ENCODE data around the gene NECAB2. TPM values are rescaled to one million over a fixed set of nuclear protein-coding genes. Genes with fewer than 3 reads are reported as not detected.
A peak's percentile ranks its signal among the peaks of the same experiment; 100 is the strongest.

Gene NECAB2
- total RNA-seq, 2 experiments from 2014 or later: not detected

- Mint-ChIP-seq H3K4me3 (no peak overlapping the region), H3K27ac (no peak overlapping the region), H3K27me3 (peaks cover 57% of the 10 kb centered on the region), H3K9me3 (no peaks in the 10 kb centered on the region), H3K4me1 (ENCODE audit: low read depth) (no peaks in the 10 kb centered on the region), H3K36me3 (ENCODE audit: low read depth) (no peaks in the 10 kb centered on the region)
- H3K27ac ChIP-seq (ENCODE audit: low read depth in 1 of 2, low read length in 2 of 2): no peak overlapping the region
- no peak overlapping the region for H3K4me3 ChIP-seq (ENCODE audit: low read length)
- DNase-seq: no peak
- no peak for TF ChIP-seq CTCF (IDR thresholded peaks at IDR 0.05)
- no peak for ATAC-seq (ENCODE audit: poor library complexity)
- intact Hi-C loops (cut with DNase I, micrococcal nuclease): no loop called here
- H3K9me3 ChIP-seq (ENCODE audit: control insufficient read depth in 1 of 2, insufficient read depth in 1 of 2, low read length in 2 of 2): peaks cover 0 to 15% of the 10 kb centered on the region in 2 experiments
- CTCF ChIA-PET: no interaction called here
- H3K4me1 ChIP-seq (ENCODE audit: insufficient read depth, low read length): no peaks in the 10 kb centered on the region
- POLR2A ChIA-PET: no interaction called here
- no peaks in the 10 kb centered on the region for H3K36me3 ChIP-seq (ENCODE audit: insufficient read depth, low read length)
- H3K27me3 ChIP-seq (ENCODE audit: control insufficient read depth in 1 of 2, insufficient read depth in 2 of 2, low read length in 2 of 2): peaks cover 7 to 32% of the 10 kb centered on the region in 2 experiments
Observed at GRCh38 chr16:83992624-83993023, 24.6 kb downstream of the NECAB2 start.

DNA sequence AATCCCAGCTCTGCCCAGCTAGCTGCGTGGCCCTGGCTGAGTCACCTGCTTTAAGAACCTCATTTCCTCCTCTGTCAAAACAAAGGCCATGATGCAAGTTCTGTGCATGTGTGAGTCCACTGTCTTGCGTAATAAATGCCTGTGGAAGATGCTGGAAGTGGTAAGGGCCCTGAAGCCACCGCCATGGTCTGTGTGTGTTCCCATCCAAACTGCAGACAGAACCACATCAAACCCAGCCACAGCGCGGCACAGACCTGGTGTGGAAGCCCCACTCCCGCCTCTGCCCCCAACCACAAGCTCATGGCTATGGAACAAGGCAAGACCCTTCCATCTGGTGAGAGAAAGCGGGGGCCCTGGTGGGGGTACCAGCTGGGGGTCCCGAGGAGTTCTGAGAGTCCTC is 26.0 kb downstream of the NECAB2 start:
- H3K4me1 Mint-ChIP-seq (ENCODE audit: low read depth): no peaks in the 10 kb centered on the region
- POLR2A ChIA-PET: no interaction called here
- Histone ChIP-seq H3K9me3 (ENCODE audit: control insufficient read depth in 1 of 2, insufficient read depth in 1 of 2, low read length in 2 of 2) (peaks cover 0 to 19% of the 10 kb centered on the region in 2 experiments), H3K36me3 (ENCODE audit: insufficient read depth, low read length) (no peaks in the 10 kb centered on the region), H3K27me3 (ENCODE audit: control insufficient read depth in 1 of 2, insufficient read depth in 2 of 2, low read length in 2 of 2) (peaks cover 6 to 32% of the 10 kb centered on the region in 2 experiments), H3K4me1 (ENCODE audit: insufficient read depth, low read length) (no peaks in the 10 kb centered on the region), H3K27ac (ENCODE audit: low read depth in 1 of 2, low read length in 2 of 2) (no peak overlapping the region), H3K4me3 (ENCODE audit: low read length) (no peak overlapping the region)
- H3K36me3 Mint-ChIP-seq (ENCODE audit: low read depth): no peaks in the 10 kb centered on the region
- no peak overlapping the region for H3K4me3 Mint-ChIP-seq
- ATAC-seq (ENCODE audit: poor library complexity) (no peak), DNase-seq (peak in 2 of 14 experiments; percentile 56 to 64)
- H3K27ac Mint-ChIP-seq: no peak overlapping the region
- CTCF ChIA-PET: no interaction called here
- TF ChIP-seq CTCF (IDR thresholded peaks at IDR 0.05): no peak
- H3K9me3 Mint-ChIP-seq: no peaks in the 10 kb centered on the region
- intact Hi-C loops (cut with DNase I, micrococcal nuclease): no loop called here
- H3K27me3 Mint-ChIP-seq: peaks cover 61% of the 10 kb centered on the region

DNA sequence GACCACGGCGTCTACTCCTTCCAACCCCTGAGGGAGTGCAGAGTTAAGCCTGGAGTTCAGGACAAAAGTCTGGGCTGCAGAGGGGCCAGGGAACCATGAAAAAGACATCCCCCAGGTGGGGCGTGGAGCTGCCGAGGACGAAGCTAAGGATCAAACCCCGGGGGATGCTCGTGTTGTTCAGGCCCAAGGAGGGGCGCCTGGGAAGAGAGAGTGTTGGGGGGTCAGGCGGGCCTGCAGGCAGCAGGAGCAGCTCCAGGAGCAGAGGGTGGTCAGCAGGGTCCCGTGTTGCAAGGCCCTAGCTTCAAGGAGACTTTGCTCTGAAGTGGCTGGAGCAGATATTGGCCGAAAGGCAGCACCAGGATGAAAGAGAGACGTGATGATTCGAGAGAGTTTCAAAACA is 26.7 kb downstream of the NECAB2 start:
- Mint-ChIP-seq H3K27ac (no peak overlapping the region), H3K4me3 (no peak overlapping the region), H3K27me3 (peaks cover 55% of the 10 kb centered on the region), H3K4me1 (ENCODE audit: low read depth) (no peaks in the 10 kb centered on the region), H3K9me3 (no peaks in the 10 kb centered on the region), H3K36me3 (ENCODE audit: low read depth) (no peaks in the 10 kb centered on the region)
- peaks cover 0 to 19% of the 10 kb centered on the region in 2 experiments for H3K9me3 ChIP-seq (ENCODE audit: control insufficient read depth in 1 of 2, insufficient read depth in 1 of 2, low read length in 2 of 2)
- no peaks in the 10 kb centered on the region for H3K4me1 ChIP-seq (ENCODE audit: insufficient read depth, low read length)
- TF ChIP-seq CTCF (IDR thresholded peaks at IDR 0.05): no peak
- peaks cover 0 to 32% of the 10 kb centered on the region in 2 experiments for H3K27me3 ChIP-seq (ENCODE audit: control insufficient read depth in 1 of 2, insufficient read depth in 2 of 2, low read length in 2 of 2)
- intact Hi-C loops (cut with DNase I, micrococcal nuclease): no loop called here
- no peak overlapping the region for H3K27ac ChIP-seq (ENCODE audit: low read depth in 1 of 2, low read length in 2 of 2)
- POLR2A ChIA-PET: interaction anchor here (0.7 kb wide), 1 partner anchor 10 kb away, joined by 3 read pairs; no protein-coding TSS in a partner anchor
- DNase-seq: no peak
- H3K36me3 ChIP-seq (ENCODE audit: insufficient read depth, low read length): no peaks in the 10 kb centered on the region
- no peak overlapping the region for H3K4me3 ChIP-seq (ENCODE audit: low read length)
- no peak for ATAC-seq (ENCODE audit: poor library complexity)
- CTCF ChIA-PET: no interaction called here
